ENCODE measurements around the gene NAA30.
"Not testable (repeated sequence)": the region's sequence is repeated elsewhere in the genome, so short reads cannot be mapped to it uniquely, and the experiment has no call there.

The NAA30 gene

GRCh38 chr14:57390037-57390805 lies at the start of gene NAA30:
NAA30 (plus strand) TSS chr14:57390586; CDS start chr14:57390958, 372 bp downstream.
- no peaks in the 10 kb centered on the region for H3K9me3 ChIP-seq (ENCODE audit: control insufficient read depth, insufficient read depth, low read length)
- peak; percentile 84 for DNase-seq (ENCODE audit: low read depth, low spot score)
- no peaks in the 10 kb centered on the region for H3K27me3 ChIP-seq (ENCODE audit: control insufficient read depth, insufficient read depth, low read length)
- peak within 1 kb of the TSS; percentile 63 for H3K4me3 ChIP-seq (ENCODE audit: low read length)
- H3K36me3 ChIP-seq (ENCODE audit: control insufficient read depth, insufficient read depth, low read length), result no peaks in the 10 kb centered on the region
- no CpG with 5 or more reads among the region's 62 CpGs for WGBS (ENCODE audit: insufficient coverage, insufficient read length)
- no peak within 1 kb of the TSS for H3K27ac ChIP-seq (ENCODE audit: low read length)
- H3K4me1 ChIP-seq (ENCODE audit: control insufficient read depth, insufficient read depth, low read length), result peaks cover 4% of the 10 kb centered on the region; the same call in 1 of the 2 replicates

DNA sequence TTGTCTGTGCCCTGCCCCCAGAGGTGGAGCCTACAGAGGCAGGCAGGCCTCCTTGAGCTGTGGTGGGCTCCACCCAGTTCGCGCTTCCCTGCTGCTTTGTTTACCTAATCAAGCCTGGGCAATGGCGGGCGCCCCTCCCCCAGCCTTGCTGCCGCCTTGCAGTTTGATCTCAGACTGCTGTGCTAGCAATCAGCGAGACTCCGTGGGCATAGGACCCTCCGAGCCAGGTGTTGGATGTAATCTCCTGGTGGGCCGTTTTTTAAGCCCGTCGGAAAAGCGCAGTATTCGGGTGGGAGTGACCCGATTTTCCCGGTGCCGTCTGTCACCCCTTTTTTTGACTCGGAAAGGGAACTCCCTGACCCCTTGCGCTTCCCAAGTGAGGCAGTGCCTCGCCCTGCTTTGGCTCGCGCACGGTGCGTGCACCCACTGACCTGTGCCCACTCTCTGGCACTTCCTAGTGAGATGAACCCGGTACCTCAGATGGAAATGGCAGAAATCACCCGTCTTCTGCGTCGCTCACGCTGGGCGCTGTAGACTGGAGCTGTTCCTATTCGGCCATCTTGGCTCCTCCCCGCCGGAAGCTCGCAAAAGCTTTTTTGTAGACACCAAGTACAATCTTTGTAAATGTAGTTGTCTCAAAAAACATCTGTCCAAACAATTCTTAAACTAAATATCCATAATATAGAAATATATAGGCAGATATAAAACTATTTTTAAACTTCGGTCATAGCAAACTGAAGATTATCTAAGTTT lies 46.7 kb upstream of the NAA30 start:
- not testable (repeated sequence) for H3K27me3 ChIP-seq (ENCODE audit: control insufficient read depth, insufficient read depth, low read length); H3K27ac ChIP-seq (ENCODE audit: low read length); H3K9me3 ChIP-seq (ENCODE audit: control insufficient read depth, insufficient read depth, low read length); DNase-seq (ENCODE audit: low read depth, low spot score); H3K36me3 ChIP-seq (ENCODE audit: control insufficient read depth, insufficient read depth, low read length); H3K4me1 ChIP-seq (ENCODE audit: control insufficient read depth, insufficient read depth, low read length)
- H3K4me3 ChIP-seq (ENCODE audit: low read length), result peak overlapping the region; percentile 35; the same call in 1 of the 2 replicates
- no CpG with 5 or more reads among the region's 34 CpGs for WGBS (ENCODE audit: insufficient coverage, insufficient read length)

GRCh38 chr14:57345106-57345505 lies 45.3 kb upstream of the NAA30 start:
- Histone ChIP-seq H3K36me3 (ENCODE audit: control insufficient read depth, insufficient read depth, low read length) (no peaks in the 10 kb centered on the region), H3K4me3 (ENCODE audit: low read length) (no peak overlapping the region; the same call in 1 of the 2 replicates), H3K27ac (ENCODE audit: low read length) (no peak overlapping the region), H3K27me3 (ENCODE audit: control insufficient read depth, insufficient read depth, low read length) (no peaks in the 10 kb centered on the region), H3K4me1 (ENCODE audit: control insufficient read depth, insufficient read depth, low read length) (no peaks in the 10 kb centered on the region; the same call in 1 of the 2 replicates), H3K9me3 (ENCODE audit: control insufficient read depth, insufficient read depth, low read length) (no peaks in the 10 kb centered on the region)
- no CpG with 5 or more reads among the region's 9 CpGs for WGBS (ENCODE audit: insufficient coverage, insufficient read length)
- no peak for DNase-seq (ENCODE audit: low read depth, low spot score)

- WGBS (ENCODE audit: insufficient coverage, insufficient read length), result no CpG with 5 or more reads among the region's 2 CpGs
- H3K27ac ChIP-seq (ENCODE audit: low read length), result no peak overlapping the region
- H3K4me1 ChIP-seq (ENCODE audit: control insufficient read depth, insufficient read depth, low read length), result no peaks in the 10 kb centered on the region; the same call in 1 of the 2 replicates
- no peaks in the 10 kb centered on the region for H3K27me3 ChIP-seq (ENCODE audit: control insufficient read depth, insufficient read depth, low read length)
- H3K4me3 ChIP-seq (ENCODE audit: low read length), result no peak overlapping the region
- H3K36me3 ChIP-seq (ENCODE audit: control insufficient read depth, insufficient read depth, low read length), result no peaks in the 10 kb centered on the region
- H3K9me3 ChIP-seq (ENCODE audit: control insufficient read depth, insufficient read depth, low read length), result no peaks in the 10 kb centered on the region
- DNase-seq (ENCODE audit: low read depth, low spot score), result no peak
Observed at GRCh38 chr14:57346741-57347140, 43.6 kb upstream of the NAA30 start.

- Histone ChIP-seq H3K4me1 (ENCODE audit: control insufficient read depth, insufficient read depth, low read length) (no peaks in the 10 kb centered on the region), H3K27me3 (ENCODE audit: control insufficient read depth, insufficient read depth, low read length) (no peaks in the 10 kb centered on the region), H3K36me3 (ENCODE audit: control insufficient read depth, insufficient read depth, low read length) (no peaks in the 10 kb centered on the region), H3K9me3 (ENCODE audit: control insufficient read depth, insufficient read depth, low read length) (no peaks in the 10 kb centered on the region), H3K27ac (ENCODE audit: low read length) (no peak overlapping the region), H3K4me3 (ENCODE audit: low read length) (no peak overlapping the region)
- DNase-seq (ENCODE audit: low read depth, low spot score), result no peak
- WGBS (ENCODE audit: insufficient coverage, insufficient read length), result no CpG with 5 or more reads among the region's 9 CpGs
Observed at GRCh38 chr14:57352396-57353170, 37.8 kb upstream of the NAA30 start.

GRCh38 chr14:57355081-57355800 lies 35.1 kb upstream of the NAA30 start:
- no peak overlapping the region for H3K4me3 ChIP-seq (ENCODE audit: low read length)
- no peak overlapping the region for H3K27ac ChIP-seq (ENCODE audit: low read length)
- no peaks in the 10 kb centered on the region for H3K27me3 ChIP-seq (ENCODE audit: control insufficient read depth, insufficient read depth, low read length)
- DNase-seq (ENCODE audit: low read depth, low spot score), result no peak
- no CpG with 5 or more reads among the region's 3 CpGs for WGBS (ENCODE audit: insufficient coverage, insufficient read length)
- H3K36me3 ChIP-seq (ENCODE audit: control insufficient read depth, insufficient read depth, low read length), result no peaks in the 10 kb centered on the region
- no peaks in the 10 kb centered on the region for H3K4me1 ChIP-seq (ENCODE audit: control insufficient read depth, insufficient read depth, low read length)
- H3K9me3 ChIP-seq (ENCODE audit: control insufficient read depth, insufficient read depth, low read length), result no peaks in the 10 kb centered on the region

DNA sequence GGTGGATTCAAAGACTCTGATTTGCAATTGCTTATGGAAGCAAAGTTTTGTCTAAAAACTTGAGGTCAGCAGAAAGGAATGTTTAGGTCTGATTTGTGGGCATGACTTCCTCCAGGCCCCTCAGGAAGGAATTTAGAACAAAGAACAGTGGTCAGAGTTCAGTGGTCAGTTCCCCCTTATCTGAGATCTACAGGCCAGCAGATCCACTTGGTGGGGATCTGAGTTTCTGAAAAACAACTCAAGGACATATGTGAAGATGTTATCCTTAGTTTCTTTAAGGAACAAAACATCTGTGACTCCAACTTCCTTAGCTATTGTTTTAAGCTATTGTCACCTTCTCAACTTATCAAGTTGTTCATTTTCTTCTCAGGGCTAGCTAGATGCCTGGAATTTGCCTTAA lies 28.0 kb upstream of the NAA30 start:
- H3K36me3 ChIP-seq (ENCODE audit: control insufficient read depth, insufficient read depth, low read length), result no peaks in the 10 kb centered on the region
- no peak overlapping the region for H3K27ac ChIP-seq (ENCODE audit: low read length)
- H3K9me3 ChIP-seq (ENCODE audit: control insufficient read depth, insufficient read depth, low read length), result no peaks in the 10 kb centered on the region
- H3K4me3 ChIP-seq (ENCODE audit: low read length), result no peak overlapping the region
- H3K27me3 ChIP-seq (ENCODE audit: control insufficient read depth, insufficient read depth, low read length), result no peaks in the 10 kb centered on the region
- no peak for DNase-seq (ENCODE audit: low read depth, low spot score)
- H3K4me1 ChIP-seq (ENCODE audit: control insufficient read depth, insufficient read depth, low read length), result peaks cover 4% of the 10 kb centered on the region; the same call in 1 of the 2 replicates

GRCh38 chr14:57364659-57365450 lies 25.5 kb upstream of the NAA30 start:
- no peak overlapping the region for H3K4me3 ChIP-seq (ENCODE audit: low read length)
- H3K27ac ChIP-seq (ENCODE audit: low read length), result no peak overlapping the region
- DNase-seq (ENCODE audit: low read depth, low spot score), result no peak
- no peaks in the 10 kb centered on the region for H3K9me3 ChIP-seq (ENCODE audit: control insufficient read depth, insufficient read depth, low read length)
- H3K4me1 ChIP-seq (ENCODE audit: control insufficient read depth, insufficient read depth, low read length), result peaks cover 4% of the 10 kb centered on the region; the same call in 1 of the 2 replicates
- WGBS (ENCODE audit: insufficient coverage, insufficient read length), result no CpG with 5 or more reads among the region's 19 CpGs
- no peaks in the 10 kb centered on the region for H3K27me3 ChIP-seq (ENCODE audit: control insufficient read depth, insufficient read depth, low read length)
- H3K36me3 ChIP-seq (ENCODE audit: control insufficient read depth, insufficient read depth, low read length), result no peaks in the 10 kb centered on the region

DNA sequence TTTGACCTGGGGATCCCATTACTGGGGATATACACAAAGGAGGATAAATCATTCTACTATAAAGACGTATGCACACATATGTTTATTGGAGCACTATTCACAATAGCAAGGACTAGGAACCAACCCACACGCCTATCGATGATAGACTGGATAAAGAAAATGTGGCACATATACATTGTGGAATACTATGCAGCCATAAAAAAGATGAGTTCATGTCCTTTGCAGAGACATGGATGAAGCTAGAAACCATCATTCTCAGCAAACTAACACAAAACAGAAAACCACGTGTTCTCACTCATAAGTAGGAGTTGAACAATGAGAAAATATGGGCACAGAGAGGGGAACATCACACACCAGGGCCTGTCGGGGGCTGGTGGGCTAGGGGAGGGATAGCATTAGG lies 20.2 kb upstream of the NAA30 start:
- not testable (repeated sequence) for H3K4me3 ChIP-seq (ENCODE audit: low read length); H3K9me3 ChIP-seq (ENCODE audit: control insufficient read depth, insufficient read depth, low read length); H3K36me3 ChIP-seq (ENCODE audit: control insufficient read depth, insufficient read depth, low read length); H3K27me3 ChIP-seq (ENCODE audit: control insufficient read depth, insufficient read depth, low read length); H3K27ac ChIP-seq (ENCODE audit: low read length); DNase-seq (ENCODE audit: low read depth, low spot score); H3K4me1 ChIP-seq (ENCODE audit: control insufficient read depth, insufficient read depth, low read length)
- no CpG with 5 or more reads among the region's 5 CpGs for WGBS (ENCODE audit: insufficient coverage, insufficient read length)

Data from iPS DF 6.9 (cell line).